GM23338 (cell line): ENCODE results near the gene HOATZ.

Source experiments
- CREB1 ChIP-seq: fragments of 250-450 bp; sonication (Bioruptor Pico); IDR thresholded peaks from 2 replicates; pipeline ENCODE4 v1.5.0; 2020; ENCODE audit warnings: low read depth, mild to moderate bottlenecking, moderate library complexity
- CTCF ChIP-seq, 2 experiments: fragments of 200-600 bp in 1 of 2; sonication (generic) in 1 of 2; conservative IDR thresholded peaks; 2 replicates each; pipeline versions ENCODE4 v1.5.1 to v1.6.1; 2016 to 2017; ENCODE audit warnings: antibody characterized with exemption in 2 of 2, low read depth in 2 of 2, mild to moderate bottlenecking in 2 of 2, moderate library complexity in 1 of 2
- ETS1 ChIP-seq: IDR thresholded peaks from 2 replicates; pipeline ENCODE4 v1.6.1; 2016; ENCODE audit warnings: antibody characterized with exemption
- EZH2 ChIP-seq: fragments of 200-600 bp; sonication (generic); IDR thresholded peaks from one replicate; pipeline ENCODE4 v1.8.0; 2017; ENCODE audit warnings: antibody characterized with exemption, mild to moderate bottlenecking, low read depth; ENCODE audit not compliant: unreplicated experiment
- EZH2phosphoT487 ChIP-seq: fragments of 200-600 bp; sonication (generic); IDR thresholded peaks from one replicate; pipeline ENCODE4 v1.8.1; 2018; ENCODE audit warnings: antibody characterized with exemption; ENCODE audit not compliant: unreplicated experiment
- JUNB ChIP-seq: IDR thresholded peaks from one replicate; pipeline ENCODE4 v1.6.1; 2016; ENCODE audit warnings: antibody characterized with exemption; ENCODE audit not compliant: unreplicated experiment
- NANOG ChIP-seq: IDR thresholded peaks from 2 replicates; pipeline ENCODE4 v1.6.1; 2016; ENCODE audit warnings: antibody characterized with exemption, borderline replicate concordance
- POLR2AphosphoS5 ChIP-seq: IDR thresholded peaks from 2 replicates; pipeline ENCODE4 v1.6.1; 2016; ENCODE audit warnings: antibody characterized with exemption, low read depth
- REST ChIP-seq: IDR thresholded peaks from one replicate; pipeline ENCODE4 v1.6.1; 2018; ENCODE audit warnings: antibody characterized with exemption; ENCODE audit not compliant: unreplicated experiment
- STAT1 ChIP-seq: IDR thresholded peaks from one replicate; pipeline ENCODE4 v1.6.1; 2016; ENCODE audit warnings: antibody characterized with exemption; ENCODE audit not compliant: unreplicated experiment
- ZNF114 ChIP-seq: fragments of 250-450 bp; sonication (Bioruptor Pico); IDR thresholded peaks from 2 replicates; pipeline ENCODE4 v1.5.0; 2020; ENCODE audit warnings: mild to moderate bottlenecking, moderate library complexity
- ZNF331 ChIP-seq: fragments of 250-450 bp; sonication (Bioruptor Pico); IDR thresholded peaks from 2 replicates; pipeline ENCODE4 v1.5.0; 2020; ENCODE audit warnings: low read depth, mild to moderate bottlenecking, moderate library complexity
- ZNF462 ChIP-seq: fragments of 250-450 bp; sonication (Bioruptor Pico); IDR thresholded peaks from 2 replicates; pipeline ENCODE4 v1.5.0; 2020; ENCODE audit warnings: mild to moderate bottlenecking, moderate library complexity

- TF ChIP-seq CTCF (conservative IDR thresholded peaks at IDR 0.05; ENCODE audit: low read depth in 2 of 2) (no peak), EZH2phosphoT487 (no peak), CREB1 (no peak), REST (no peak), EZH2 (no peak), POLR2AphosphoS5 (no peak), ETS1 (no peak), ZNF462 (CRISPR knock-in tag) (no peak), ZNF114 (CRISPR knock-in tag) (no peak), JUNB (no peak), STAT1 (no peak), NANOG (no peak), ZNF331 (CRISPR knock-in tag) (no peak)
Measured at GRCh38 chr11:111539426-111540113, 25.0 kb downstream of the HOATZ start.
